HepG2 (cell line): ENCODE measurements around the gene SPI1. TPM values are rescaled to one million over a fixed set of nuclear protein-coding genes. Genes with fewer than 3 reads are reported as not detected.

Experiments
- ATAC-seq: fragments of 200-7000 bp; cut with Tn5 transposase; 3 replicates; pipeline ENCODE4 v1.9.1; 2020; ENCODE audit warnings: mild to moderate bottlenecking, moderate library complexity
- BruUV-seq: library from RNA; stranded (reverse); fragments of 400-500 nt; replicated peaks from 2 replicates; lab custom pipeline; 2021; lab: Mats Ljungman, UMichigan
- CTCF ChIA-PET: fragments of 300-600 bp; formaldehyde crosslinking; extraction: SDS; loops from one replicate; lab custom pipeline; 2021; ENCODE audit warnings: low total read pairs, inconsistent platforms, low intra/inter-chr PET ratio; lab: Yijun Ruan, JAX
- POLR2A ChIA-PET: fragments of 350-600 bp; sonication (Branson Sonifier 250); formaldehyde crosslinking; loops from one replicate; lab custom pipeline; 2020; ENCODE audit warnings: antibody characterized with exemption, inconsistent platforms; lab: Yijun Ruan, JAX
- DNase-seq: peaks from one replicate; pipeline ENCODE4 v3.0.0-alpha.2; 2015; ENCODE audit warnings: low spot score
- FAIRE-seq: peaks from 3 replicates; lab custom pipeline; 2011; peaks lifted over from hg19 to GRCh38; lab: Jason Lieb, UNC
- H2AFZ ChIP-seq: one replicate; pipeline ENCODE4 v1.6.1; 2011; ENCODE audit warnings: low read length, inconsistent platforms
- H3K27ac ChIP-seq: fragments of 300-600 bp; 3 replicates; pipeline ENCODE4 v1.8.0; 2011; ENCODE audit warnings: mixed run types, mild to moderate bottlenecking, mixed read lengths, low read length, inconsistent platforms; ENCODE audit not compliant: insufficient read depth; ENCODE audit errors: extremely low read length
- H3K27me3 ChIP-seq, 2 experiments: fragments of 200-600 bp in 1 of 2; 2 replicates in 1 of 2; 3 replicates in 1 of 2; pipeline versions ENCODE4 v1.6.0 to v1.8.0; 2011; ENCODE audit warnings: low read length in 2 of 2, mild to moderate bottlenecking in 2 of 2, moderate library complexity in 2 of 2, inconsistent platforms in 1 of 2; ENCODE audit not compliant: insufficient read depth in 2 of 2, control insufficient read depth in 1 of 2
- H3K36me3 ChIP-seq, 2 experiments: fragments of 200-600 bp in 1 of 2; replicated peaks in 1 of 2; 2 replicates in 1 of 2; 3 replicates in 1 of 2; pipeline versions ENCODE4 v1.5.1 to v1.8.0; 2011; ENCODE audit warnings: low read length in 2 of 2, inconsistent platforms in 1 of 2; ENCODE audit not compliant: insufficient read depth in 2 of 2, control insufficient read depth in 1 of 2
- H3K4me1 ChIP-seq: 2 replicates; pipeline ENCODE4 v1.5.1; 2012; ENCODE audit warnings: low read length, inconsistent platforms; ENCODE audit not compliant: insufficient read depth
- H3K4me2 ChIP-seq: 2 replicates; pipeline ENCODE4 v1.6.0; 2011; ENCODE audit warnings: low read depth, low read length, inconsistent platforms
- H3K4me3 ChIP-seq, 3 experiments: fragments of 200-600 bp in 1 of 3; sonication (generic), shearing (Covaris generic) in 1 of 3; replicated peaks in 1 of 3; 2 replicates each; pipeline ENCODE4 v1.5.1; 2011 to 2016; ENCODE audit warnings: low read length in 3 of 3, inconsistent platforms in 2 of 3, low read depth in 2 of 3, mild to moderate bottlenecking in 2 of 3, control low read depth in 1 of 3, mixed read lengths in 1 of 3; ENCODE audit not compliant: insufficient read depth in 1 of 3
- H3K79me2 ChIP-seq: one replicate; pipeline ENCODE4 v1.6.1; 2011; ENCODE audit warnings: low read length, inconsistent platforms; ENCODE audit not compliant: insufficient read depth
- H3K9ac ChIP-seq: 2 replicates; pipeline ENCODE4 v1.6.0; 2011; ENCODE audit warnings: mild to moderate bottlenecking, low read depth, low read length, inconsistent platforms; ENCODE audit not compliant: insufficient read depth
- H3K9me3 ChIP-seq: 2 replicates; pipeline ENCODE4 v1.5.1; 2012; ENCODE audit warnings: mild to moderate bottlenecking, low read length
- H4K20me1 ChIP-seq: 2 replicates; pipeline ENCODE4 v1.6.0; 2011; ENCODE audit warnings: inconsistent platforms, mild to moderate bottlenecking, low read length, moderate library complexity; ENCODE audit not compliant: insufficient read depth
- MXI1 ChIP-seq: IDR thresholded peaks from 3 replicates; pipeline ENCODE4 v1.6.1; 2012; ENCODE audit warnings: low read depth, low read length, inconsistent platforms, borderline replicate concordance
- WGBS: methylation state at CpG from one replicate; pipeline ENCODE4 v1.1.6; 2017; ENCODE audit warnings: low lambda C conversion rate; 5-methylcytosine and 5-hydroxymethylcytosine counted together
- in situ Hi-C: cut with HindIII; loops from 2 replicates; pipeline ENCODE4 v1.10.0; 2017; ENCODE audit warnings: low pct_unique_long_range_greater_than_20kb; ENCODE audit not compliant: extremely low pct_ligation_motif_present
- intact Hi-C: fragments of 100-400 bp; cut with micrococcal nuclease; formaldehyde crosslinking; loops from one replicate; pipeline ENCODE4 v1.10.0; 2022; ENCODE audit not compliant: unreplicated experiment
- polyA plus RNA-seq, 8 experiments: library from polyadenylated mRNA; depleted of rRNA in 3 of 8; stranded (reverse) in 7 of 8; unstranded in 1 of 8; fragments of >200 nt; fragmentation: Illumina TruSeq in 4 of 8; extraction: Trizol in 4 of 8; gene quantifications; 2 replicates each; pipeline versions ENCODE4 v1.2.1 to v1.2.3, GENCODE V29; 2011 to 2016; ENCODE audit warnings: low read depth in 4 of 8, missing spikeins in 1 of 8, mixed read lengths in 1 of 8; ENCODE audit not compliant: insufficient read depth in 1 of 8
- total RNA-seq, 5 experiments: library from RNA; depleted of rRNA; stranded (reverse); fragments of >200 nt; fragmentation: Illumina TruSeq; extraction: Trizol; gene quantifications; 2 replicates each; pipeline ENCODE4 v1.2.3, GENCODE V29; 2016; ENCODE audit warnings: low read depth in 1 of 5
- TF ChIP-seq, protein P1 (sequence below): sonication (generic); formaldehyde crosslinking; IDR thresholded peaks from 2 replicates; pipeline ENCODE4 v1.4.0; 2020; ENCODE audit warnings: missing genetic modification reagents

Gene SPI1
- total and polyA plus RNA-seq, 2 of the 13 experiments (the other 11 are each of a cell fraction or from before 2014, with no cell fraction given), result not detected

DNA sequence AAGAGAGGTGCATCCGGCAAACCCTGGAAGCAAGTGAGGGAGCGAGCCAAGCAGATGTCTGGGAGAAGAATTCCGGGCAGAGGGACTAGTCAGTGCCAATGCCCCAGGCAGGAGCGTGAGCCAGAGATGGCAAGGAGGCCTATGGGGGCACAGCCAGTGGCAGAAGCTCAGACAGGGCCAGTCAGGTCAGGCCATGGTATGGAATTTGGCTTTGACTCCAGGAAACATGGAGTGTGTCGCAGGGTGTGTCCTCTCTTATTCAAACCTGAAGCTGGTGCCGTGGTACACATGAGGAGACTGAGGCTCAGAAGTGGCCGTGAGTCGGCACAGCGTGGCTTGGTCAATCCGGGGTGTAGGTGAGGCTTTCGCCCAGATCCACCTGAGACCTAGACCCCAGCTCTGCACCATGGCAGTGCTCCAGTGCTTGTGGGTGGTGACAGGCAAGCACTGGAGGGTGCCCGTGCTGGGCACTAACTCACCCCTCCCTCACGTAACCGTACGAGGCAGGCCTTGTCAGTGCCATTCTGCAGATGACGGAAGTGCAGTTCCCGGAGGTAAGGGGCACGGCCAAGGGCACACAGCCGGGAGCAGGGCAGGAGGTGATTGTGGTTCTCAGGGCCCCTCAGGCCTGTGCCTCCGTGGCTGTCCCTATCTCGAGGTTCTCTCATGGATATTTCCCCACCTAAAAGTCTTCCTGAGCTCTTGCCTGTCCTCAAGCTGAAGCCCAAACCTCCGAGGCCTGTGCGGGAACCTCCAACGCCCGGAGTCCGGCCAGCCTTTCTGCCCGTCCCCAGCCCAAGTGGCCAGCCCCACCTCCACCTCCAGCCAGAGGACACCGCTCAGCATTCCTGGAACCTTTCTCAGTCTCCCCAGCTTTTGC, 10.6 kb upstream of the SPI1 start:
- no peaks in the 10 kb centered on the region for H3K9me3 ChIP-seq
- CTCF ChIA-PET, result no interaction called here
- H3K4me1 ChIP-seq, result peaks cover 43% of the 10 kb centered on the region
- H4K20me1 ChIP-seq, result no peaks in the 10 kb centered on the region
- BruUV-seq, result no TSS peak
- H3K9ac ChIP-seq, result no peak overlapping the region
- no peak overlapping the region for H2AFZ ChIP-seq
- H3K36me3 ChIP-seq, result no peaks in the 10 kb centered on the region
- POLR2A ChIA-PET, result interaction anchor here (0.9 to 1.2 kb wide), 4 partner anchors 11 to 49 kb away, joined by 3 to 5 read pairs (median 4); partner anchors contain the start of gene PSMC3
- H3K4me3 ChIP-seq, result no peak overlapping the region; a peak in 1 of 6 replicates
- TF ChIP-seq, protein P1, sequence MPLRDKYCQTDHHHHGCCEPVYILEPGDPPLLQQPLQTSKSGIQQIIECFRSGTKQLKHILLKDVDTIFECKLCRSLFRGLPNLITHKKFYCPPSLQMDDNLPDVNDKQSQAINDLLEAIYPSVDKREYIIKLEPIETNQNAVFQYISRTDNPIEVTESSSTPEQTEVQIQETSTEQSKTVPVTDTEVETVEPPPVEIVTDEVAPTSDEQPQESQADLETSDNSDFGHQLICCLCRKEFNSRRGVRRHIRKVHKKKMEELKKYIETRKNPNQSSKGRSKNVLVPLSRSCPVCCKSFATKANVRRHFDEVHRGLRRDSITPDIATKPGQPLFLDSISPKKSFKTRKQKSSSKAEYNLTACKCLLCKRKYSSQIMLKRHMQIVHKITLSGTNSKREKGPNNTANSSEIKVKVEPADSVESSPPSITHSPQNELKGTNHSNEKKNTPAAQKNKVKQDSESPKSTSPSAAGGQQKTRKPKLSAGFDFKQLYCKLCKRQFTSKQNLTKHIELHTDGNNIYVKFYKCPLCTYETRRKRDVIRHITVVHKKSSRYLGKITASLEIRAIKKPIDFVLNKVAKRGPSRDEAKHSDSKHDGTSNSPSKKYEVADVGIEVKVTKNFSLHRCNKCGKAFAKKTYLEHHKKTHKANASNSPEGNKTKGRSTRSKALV (CRISPR knock-in tag), result 0 out of 2 replicates have a peak, but pooled peaks have one; percentile 23
- no peak for TF ChIP-seq MXI1
- WGBS, result 74% methylated on average over 17 of the region's 28 CpGs
- ATAC-seq, result peak; percentile 6; the same call in 2 of the 3 replicates
- FAIRE-seq, result no peak
- H3K27me3 ChIP-seq, result peaks cover 0 to 5% of the 10 kb centered on the region in 2 experiments; a peak in 2 of 5 replicates
- intact Hi-C loops, result no loop called here
- in situ Hi-C loops, result no loop called here
- no peak for DNase-seq
- no peak overlapping the region for H3K27ac ChIP-seq
- peak overlapping the region; percentile 76 for H3K4me2 ChIP-seq
- no peaks in the 10 kb centered on the region for H3K79me2 ChIP-seq
